GM19240 (cell line): ENCODE measurements around the gene CXorf65.

Source experiments
- DNase-seq: peaks from one replicate; pipeline ENCODE4 v3.0.0; 2011; ENCODE audit warnings: low spot score; ENCODE audit not compliant: insufficient read length

The CXorf65 gene

GRCh38 chrX:71067712-71068043 lies 38.9 kb downstream of the CXorf65 start:
- no peak for DNase-seq

GRCh38 chrX:71067089-71067488 lies 39.5 kb downstream of the CXorf65 start:
- DNase-seq = no peak

GRCh38 chrX:71060127-71060526 lies 46.4 kb downstream of the CXorf65 start:
- DNase-seq = no peak

- DNase-seq = no peak
These were observed 48.6 kb downstream of the CXorf65 start for GRCh38 chrX:71057848-71058530.

GRCh38 chrX:71056867-71057266 lies 49.7 kb downstream of the CXorf65 start:
- DNase-seq = no peak
